Psoas muscle (tissue), 8 donors: Measurements from ENCODE around the gene CHN2. TPM values are rescaled to one million over a fixed set of nuclear protein-coding genes. Genes with fewer than 3 reads are reported as not detected.

Experiments
- ATAC-seq, 4 donors: fragments of 200-7000 bp; cut with Tn5 transposase; one replicate each; pipeline ENCODE4 v1.9.1; 2020; ENCODE audit warnings: moderate library complexity in 3 of 4, mild to moderate bottlenecking in 2 of 4
- DNase-seq, 2 donors: peaks; one replicate each; pipeline ENCODE4 v3.0.0-alpha.2; 2020
- H3K27ac ChIP-seq: fragments of 200-600 bp; one replicate; pipeline ENCODE4 v1.8.0; 2022
- H3K27me3 ChIP-seq, 3 donors: fragments of 200-600 bp in 1 of 3; one replicate each; pipeline versions ENCODE4 v1.6.1 to v1.8.0; 2013 to 2022; ENCODE audit warnings: low read length in 2 of 3, mild to moderate bottlenecking in 2 of 3, moderate library complexity in 1 of 3; ENCODE audit not compliant: insufficient read depth in 3 of 3
- H3K36me3 ChIP-seq, 2 donors: fragments of 200-600 bp in 1 of 2; one replicate each; pipeline versions ENCODE4 v1.6.1 to v1.8.0; 2013 to 2022; ENCODE audit warnings: low read depth in 1 of 2, mild to moderate bottlenecking in 1 of 2, moderate library complexity in 1 of 2; ENCODE audit not compliant: insufficient read depth in 1 of 2
- H3K4me1 ChIP-seq: fragments of 200-600 bp; one replicate; pipeline ENCODE4 v1.8.0; 2022
- H3K4me3 ChIP-seq: fragments of 200-600 bp; one replicate; pipeline ENCODE4 v1.8.0; 2022; ENCODE audit warnings: mild to moderate bottlenecking
- H3K9me3 ChIP-seq: fragments of 200-600 bp; one replicate; pipeline ENCODE4 v1.8.0; 2022
- WGBS, 3 donors: extraction: QIAGEN DNeasy Blood & Tissue Kit; methylation state at CpG; one replicate each; pipeline versions ENCODE4 v1.1.6 to v1.1.7; 2013; 5-methylcytosine and 5-hydroxymethylcytosine counted together
- intact Hi-C, 2 donors: fragments of 100-400 bp; cut with DNase I; formaldehyde crosslinking; loops; one replicate each; pipeline versions ENCODE4 v1.11.0 to v1.14.2; 2022
- polyA plus RNA-seq, 3 donors: library from polyadenylated mRNA; stranded (reverse); fragments of 200-250 nt; gene quantifications; one replicate each; pipeline ENCODE4 v1.2.3, GENCODE V29; 2013
- total RNA-seq, 4 donors: library from RNA; stranded (reverse); fragmentation: NEBNext Ultra II Directional in 2 of 4; extraction: Animal tissue kit (Norgen Biotek cat#: 25700) in 2 of 4; gene quantifications; one replicate each; pipeline versions ENCODE4 v1.2.1 to v1.2.4, GENCODE V29; 2021 to 2023
- TF ChIP-seq, protein P1 (sequence below): fragments of 200-600 bp; IDR thresholded peaks from one replicate; pipeline ENCODE4 v1.8.0; 2022; ENCODE audit warnings: antibody characterized with exemption
- donor health status: healthy with polysubstance abuse.
- donor health status: DM: no; HTN: no; CAD: no; lungs with moderate emphysema.
- donor health status: Bipolar disorder and iron deficiency.
- donor health status: healthy.
- donor health status: DM: yes; HTN: yes; CAD: no.
- donor health status: DM: no; HTN: no; CAD: no.
- donor health status: DM: no; HTN: no; CAD: no.
- donor health status: DM: yes; HTN: yes; CAD: no.

Gene CHN2
- total and polyA plus RNA-seq, 7 donors, result 0.43 to 18.1 (median 2.3) TPM

DNA sequence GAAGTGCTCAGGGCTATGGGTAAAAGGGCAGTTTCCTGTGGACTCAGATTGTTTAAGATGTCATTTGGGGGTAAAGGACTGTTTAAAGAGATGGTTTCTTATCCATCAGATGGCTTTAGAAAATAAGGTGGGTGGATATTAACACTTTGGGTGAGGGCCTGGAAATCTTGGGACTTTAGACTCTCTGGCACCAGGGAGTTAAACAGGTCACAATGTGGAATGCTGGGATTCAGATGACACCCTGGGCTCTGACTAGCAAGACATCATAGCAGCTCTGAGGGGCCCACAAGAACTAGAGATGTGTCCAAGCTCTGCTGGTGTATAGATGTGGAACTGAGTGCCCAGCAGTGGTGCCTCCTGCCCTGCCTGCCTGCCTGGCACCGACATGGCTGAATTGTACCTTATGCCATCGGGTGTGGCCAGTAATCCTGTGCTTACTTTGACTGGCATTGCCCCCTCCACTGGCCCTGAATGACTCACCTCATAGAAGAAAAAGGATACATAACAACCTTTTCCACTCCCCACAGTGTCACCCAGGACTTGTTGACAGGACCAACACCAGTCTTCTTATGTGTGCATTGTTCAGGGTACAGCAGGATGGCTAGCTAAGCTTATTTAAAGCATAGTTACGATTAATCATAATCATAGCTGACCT lies 269.1 kb downstream of the CHN2 start:
- H3K9me3 ChIP-seq, result no peaks in the 10 kb centered on the region
- no peaks in the 10 kb centered on the region for H3K36me3 ChIP-seq
- H3K4me1 ChIP-seq, result no peaks in the 10 kb centered on the region
- TF ChIP-seq, protein P1, sequence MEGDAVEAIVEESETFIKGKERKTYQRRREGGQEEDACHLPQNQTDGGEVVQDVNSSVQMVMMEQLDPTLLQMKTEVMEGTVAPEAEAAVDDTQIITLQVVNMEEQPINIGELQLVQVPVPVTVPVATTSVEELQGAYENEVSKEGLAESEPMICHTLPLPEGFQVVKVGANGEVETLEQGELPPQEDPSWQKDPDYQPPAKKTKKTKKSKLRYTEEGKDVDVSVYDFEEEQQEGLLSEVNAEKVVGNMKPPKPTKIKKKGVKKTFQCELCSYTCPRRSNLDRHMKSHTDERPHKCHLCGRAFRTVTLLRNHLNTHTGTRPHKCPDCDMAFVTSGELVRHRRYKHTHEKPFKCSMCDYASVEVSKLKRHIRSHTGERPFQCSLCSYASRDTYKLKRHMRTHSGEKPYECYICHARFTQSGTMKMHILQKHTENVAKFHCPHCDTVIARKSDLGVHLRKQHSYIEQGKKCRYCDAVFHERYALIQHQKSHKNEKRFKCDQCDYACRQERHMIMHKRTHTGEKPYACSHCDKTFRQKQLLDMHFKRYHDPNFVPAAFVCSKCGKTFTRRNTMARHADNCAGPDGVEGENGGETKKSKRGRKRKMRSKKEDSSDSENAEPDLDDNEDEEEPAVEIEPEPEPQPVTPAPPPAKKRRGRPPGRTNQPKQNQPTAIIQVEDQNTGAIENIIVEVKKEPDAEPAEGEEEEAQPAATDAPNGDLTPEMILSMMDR, result no peak
- no peaks in the 10 kb centered on the region for H3K27me3 ChIP-seq
- WGBS, 3 donors, result 90 to 97% (median 94%) methylated on average over 3 of the region's 3 CpGs
- ATAC-seq (no peak), DNase-seq (no peak)
- no peak overlapping the region for H3K4me3 ChIP-seq
- intact Hi-C loops, result no loop called here
- H3K27ac ChIP-seq, result no peak overlapping the region

DNA sequence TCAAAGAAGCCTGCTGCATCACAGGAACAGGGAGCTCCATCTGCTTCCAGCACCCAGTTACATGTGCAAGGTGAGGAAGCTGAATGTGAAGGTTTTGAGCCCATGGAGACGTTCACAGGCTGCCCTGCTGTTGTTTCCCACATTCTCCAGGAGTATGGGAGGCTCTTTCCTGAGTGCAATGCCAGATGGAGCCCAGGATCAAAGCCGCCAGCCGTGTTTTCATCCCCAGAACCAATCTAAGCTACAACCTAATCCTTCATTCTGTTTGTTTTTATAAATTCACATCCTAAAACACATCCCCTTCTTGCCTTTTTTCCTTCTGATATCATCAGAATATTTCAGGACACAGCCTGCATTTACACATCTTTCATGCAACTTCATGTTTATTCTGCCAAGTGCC lies 270.2 kb downstream of the CHN2 start:
- no peak for ATAC-seq
- DNase-seq, result no peak
- Histone ChIP-seq H3K9me3 (no peaks in the 10 kb centered on the region), H3K27me3 (no peaks in the 10 kb centered on the region), H3K36me3 (no peaks in the 10 kb centered on the region), H3K4me3 (no peak overlapping the region), H3K4me1 (no peaks in the 10 kb centered on the region), H3K27ac (no peak overlapping the region)
- intact Hi-C loops, result no loop called here
- WGBS, 3 donors, result 52 to 64% (median 56%) methylated on average over 3 of the region's 3 CpGs
- TF ChIP-seq, protein P1, result no peak

DNA sequence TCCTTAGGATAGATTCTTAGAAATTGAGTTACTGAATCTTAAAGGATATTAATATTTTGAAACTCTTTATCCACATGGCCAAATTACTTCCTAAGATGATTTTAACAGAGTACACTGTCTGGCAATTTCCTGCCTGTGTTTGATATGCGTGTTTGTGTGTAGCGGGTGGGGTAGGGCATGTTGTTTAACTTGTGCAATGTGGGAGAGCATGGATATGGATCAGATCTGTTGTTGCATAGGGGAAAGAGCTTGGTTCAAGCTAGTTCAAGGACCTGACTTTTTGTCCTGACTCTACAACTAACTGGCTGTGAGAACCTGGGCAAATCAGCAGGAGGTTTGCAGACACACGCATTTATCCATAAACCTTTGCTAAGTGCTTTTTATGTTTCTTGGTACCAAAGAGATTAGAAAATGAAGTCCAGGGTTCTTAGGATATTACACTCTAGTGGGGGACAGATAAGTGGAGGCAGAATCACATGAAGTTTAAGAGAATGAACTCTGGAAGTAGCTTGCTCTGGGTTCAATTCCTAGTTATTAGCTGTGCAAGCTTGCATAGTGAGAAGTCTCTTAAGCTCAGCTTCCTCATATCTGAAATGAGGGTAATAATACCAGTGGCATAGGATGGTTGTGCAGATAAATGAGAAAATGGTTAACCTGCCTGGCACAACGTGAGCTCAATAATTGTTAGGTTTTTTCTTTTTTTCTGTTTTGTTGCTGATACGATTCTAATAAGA lies 272.8 kb downstream of the CHN2 start:
- intact Hi-C loops, result no loop called here
- H3K4me3 ChIP-seq, result no peak overlapping the region
- no peaks in the 10 kb centered on the region for H3K4me1 ChIP-seq
- no peaks in the 10 kb centered on the region for H3K9me3 ChIP-seq
- TF ChIP-seq, protein P1, result no peak
- no peaks in the 10 kb centered on the region for H3K36me3 ChIP-seq
- no peaks in the 10 kb centered on the region for H3K27me3 ChIP-seq
- DNase-seq (no peak), ATAC-seq (no peak)
- no peak overlapping the region for H3K27ac ChIP-seq
- WGBS, 3 donors, result 82 to 90% (median 83%) methylated on average over 5 of the region's 5 CpGs

DNA sequence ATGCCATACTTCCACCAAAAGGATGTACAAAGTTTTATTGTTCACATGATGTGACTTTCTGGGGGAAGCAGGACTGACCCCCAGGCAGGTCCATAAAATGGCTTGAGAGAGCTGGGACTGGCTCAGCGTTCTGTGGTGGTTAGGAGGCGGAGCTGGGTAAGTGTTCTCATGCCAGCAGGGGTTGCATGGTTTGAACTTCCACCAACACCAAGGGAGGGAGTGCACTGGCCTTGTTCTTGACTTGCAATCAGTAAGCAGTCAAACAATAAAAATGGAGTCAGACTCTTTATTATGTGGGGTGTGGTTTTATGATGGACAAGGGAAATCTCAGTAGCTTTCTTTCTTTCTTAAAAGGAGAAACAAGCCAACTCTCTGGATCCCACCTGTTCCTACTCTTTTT lies 273.6 kb downstream of the CHN2 start:
- Histone ChIP-seq H3K36me3 (no peaks in the 10 kb centered on the region), H3K4me1 (no peaks in the 10 kb centered on the region), H3K4me3 (no peak overlapping the region), H3K27me3 (no peaks in the 10 kb centered on the region), H3K27ac (no peak overlapping the region), H3K9me3 (no peaks in the 10 kb centered on the region)
- ATAC-seq (no peak), DNase-seq (no peak)
- TF ChIP-seq, protein P1, result no peak
- intact Hi-C loops, result no loop called here
- WGBS, 3 donors, result 82 to 91% (median 86%) methylated on average over 2 of the region's 2 CpGs
